Nephron (organoid): ENCODE results near the gene AIG1.

ENCODE experiments used
- H3K27ac Mint-ChIP-seq, 3 experiments: 2 replicates each; pipeline ENCODE4 v1.8.0; 2020; ENCODE audit warnings: mixed read lengths in 3 of 3, mild to moderate bottlenecking in 2 of 3, moderate library complexity in 1 of 3
- H3K27me3 Mint-ChIP-seq: 2 replicates; pipeline ENCODE4 v1.8.0; 2021; ENCODE audit warnings: low read depth, mild to moderate bottlenecking, moderate library complexity, mixed read lengths
- H3K36me3 Mint-ChIP-seq: 2 replicates; pipeline ENCODE4 v1.8.0; 2020; ENCODE audit warnings: low read depth, mixed read lengths
- H3K4me1 Mint-ChIP-seq: 2 replicates; pipeline ENCODE4 v1.8.0; 2020; ENCODE audit warnings: mixed read lengths
- H3K4me3 Mint-ChIP-seq, 3 experiments: 2 replicates each; pipeline ENCODE4 v1.8.0; 2020; ENCODE audit warnings: mild to moderate bottlenecking in 3 of 3, mixed read lengths in 3 of 3, moderate library complexity in 2 of 3
- H3K9me3 Mint-ChIP-seq: 2 replicates; pipeline ENCODE4 v1.8.0; 2020; ENCODE audit warnings: mixed read lengths
- TF ChIP-seq, protein P1 (sequence below), 3 experiments: fragments of 200-600 bp; sonication (generic); IDR thresholded peaks; one replicate each; pipeline ENCODE4 v1.5.0; 2021; ENCODE audit warnings: antibody characterized with exemption in 3 of 3; ENCODE audit not compliant: unreplicated experiment in 3 of 3

The AIG1 gene

DNA sequence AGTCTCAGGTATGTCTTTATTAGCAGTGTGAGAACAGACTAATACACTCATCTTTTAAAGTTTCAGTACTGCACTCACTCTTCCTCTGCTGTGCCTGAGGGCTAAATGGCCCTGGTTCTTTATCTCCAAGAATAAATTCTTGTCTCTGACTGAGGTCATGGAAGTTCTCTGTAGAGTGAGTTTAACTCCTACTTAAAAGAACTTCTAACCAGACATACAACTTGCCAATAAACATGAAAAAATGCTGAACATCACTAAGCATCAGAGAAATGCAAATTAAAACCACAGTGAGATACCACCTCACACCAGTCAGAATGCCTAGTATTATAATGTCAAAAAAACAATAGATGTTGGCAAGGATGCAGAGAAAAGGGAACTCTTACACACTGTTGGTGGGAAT lies 316.2 kb downstream of the AIG1 start:
- no peak overlapping the region for H3K27ac Mint-ChIP-seq
- peaks cover 6% of the 10 kb centered on the region for H3K27me3 Mint-ChIP-seq
- H3K4me3 Mint-ChIP-seq, result no peak overlapping the region
- H3K36me3 Mint-ChIP-seq, result no peaks in the 10 kb centered on the region
- peaks cover 5% of the 10 kb centered on the region for H3K9me3 Mint-ChIP-seq
- no peaks in the 10 kb centered on the region for H3K4me1 Mint-ChIP-seq
- TF ChIP-seq, protein P1, sequence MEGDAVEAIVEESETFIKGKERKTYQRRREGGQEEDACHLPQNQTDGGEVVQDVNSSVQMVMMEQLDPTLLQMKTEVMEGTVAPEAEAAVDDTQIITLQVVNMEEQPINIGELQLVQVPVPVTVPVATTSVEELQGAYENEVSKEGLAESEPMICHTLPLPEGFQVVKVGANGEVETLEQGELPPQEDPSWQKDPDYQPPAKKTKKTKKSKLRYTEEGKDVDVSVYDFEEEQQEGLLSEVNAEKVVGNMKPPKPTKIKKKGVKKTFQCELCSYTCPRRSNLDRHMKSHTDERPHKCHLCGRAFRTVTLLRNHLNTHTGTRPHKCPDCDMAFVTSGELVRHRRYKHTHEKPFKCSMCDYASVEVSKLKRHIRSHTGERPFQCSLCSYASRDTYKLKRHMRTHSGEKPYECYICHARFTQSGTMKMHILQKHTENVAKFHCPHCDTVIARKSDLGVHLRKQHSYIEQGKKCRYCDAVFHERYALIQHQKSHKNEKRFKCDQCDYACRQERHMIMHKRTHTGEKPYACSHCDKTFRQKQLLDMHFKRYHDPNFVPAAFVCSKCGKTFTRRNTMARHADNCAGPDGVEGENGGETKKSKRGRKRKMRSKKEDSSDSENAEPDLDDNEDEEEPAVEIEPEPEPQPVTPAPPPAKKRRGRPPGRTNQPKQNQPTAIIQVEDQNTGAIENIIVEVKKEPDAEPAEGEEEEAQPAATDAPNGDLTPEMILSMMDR (IDR thresholded peaks at IDR 0.05; ENCODE audit: unreplicated experiment in 3 of 3), result no peak

DNA sequence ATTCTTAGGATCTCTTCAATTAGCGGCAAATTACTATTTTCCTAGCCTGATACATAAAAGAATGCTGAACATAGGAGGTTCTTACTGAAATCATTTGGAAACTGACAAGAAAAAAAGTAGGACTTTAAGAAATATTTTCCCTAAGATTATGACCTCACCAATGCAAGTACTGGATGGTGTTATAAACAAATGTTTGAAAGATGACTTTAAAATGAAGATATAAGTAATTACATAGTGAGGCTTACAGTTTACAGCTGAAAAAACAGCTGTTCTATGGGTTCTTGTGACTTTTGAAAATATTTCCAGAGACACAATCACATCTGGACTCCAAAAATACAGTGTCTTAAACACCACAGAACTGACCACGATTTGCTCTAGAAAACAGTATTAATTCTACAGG lies 324.9 kb downstream of the AIG1 start:
- no peak overlapping the region for H3K27ac Mint-ChIP-seq
- H3K4me3 Mint-ChIP-seq, result no peak overlapping the region
- no peaks in the 10 kb centered on the region for H3K36me3 Mint-ChIP-seq
- H3K4me1 Mint-ChIP-seq, result no peaks in the 10 kb centered on the region
- TF ChIP-seq, protein P1 (IDR thresholded peaks at IDR 0.05; ENCODE audit: unreplicated experiment in 3 of 3), result no peak
- H3K27me3 Mint-ChIP-seq, result no peaks in the 10 kb centered on the region
- H3K9me3 Mint-ChIP-seq, result no peaks in the 10 kb centered on the region

DNA sequence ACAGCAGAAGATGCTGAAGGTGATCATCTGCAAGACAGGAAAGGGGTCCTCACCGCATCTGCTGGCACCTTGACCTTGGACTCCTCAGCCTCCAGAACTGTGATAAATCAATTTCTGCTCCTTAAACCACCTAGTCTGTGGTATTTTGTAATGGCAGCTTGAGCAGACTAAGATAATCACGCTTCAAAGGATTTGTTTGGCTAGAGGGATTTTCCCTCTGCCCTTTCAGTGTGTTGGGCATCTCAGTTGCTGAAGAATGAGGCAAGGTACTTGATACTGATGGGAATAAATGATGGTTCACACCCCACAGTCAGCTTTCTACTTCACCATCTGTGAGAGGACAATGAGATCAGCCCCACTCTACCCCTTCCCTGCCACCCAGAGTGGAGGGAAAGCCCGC lies 329.6 kb downstream of the AIG1 start:
- H3K27ac Mint-ChIP-seq, result no peak overlapping the region
- no peaks in the 10 kb centered on the region for H3K9me3 Mint-ChIP-seq
- H3K4me1 Mint-ChIP-seq, result no peaks in the 10 kb centered on the region
- H3K36me3 Mint-ChIP-seq, result no peaks in the 10 kb centered on the region
- H3K27me3 Mint-ChIP-seq, result peaks cover 3% of the 10 kb centered on the region
- TF ChIP-seq, protein P1 (IDR thresholded peaks at IDR 0.05; ENCODE audit: unreplicated experiment in 3 of 3), result no peak
- H3K4me3 Mint-ChIP-seq, result no peak overlapping the region
